ENCODE data around the gene PCDHB10.

DNA sequence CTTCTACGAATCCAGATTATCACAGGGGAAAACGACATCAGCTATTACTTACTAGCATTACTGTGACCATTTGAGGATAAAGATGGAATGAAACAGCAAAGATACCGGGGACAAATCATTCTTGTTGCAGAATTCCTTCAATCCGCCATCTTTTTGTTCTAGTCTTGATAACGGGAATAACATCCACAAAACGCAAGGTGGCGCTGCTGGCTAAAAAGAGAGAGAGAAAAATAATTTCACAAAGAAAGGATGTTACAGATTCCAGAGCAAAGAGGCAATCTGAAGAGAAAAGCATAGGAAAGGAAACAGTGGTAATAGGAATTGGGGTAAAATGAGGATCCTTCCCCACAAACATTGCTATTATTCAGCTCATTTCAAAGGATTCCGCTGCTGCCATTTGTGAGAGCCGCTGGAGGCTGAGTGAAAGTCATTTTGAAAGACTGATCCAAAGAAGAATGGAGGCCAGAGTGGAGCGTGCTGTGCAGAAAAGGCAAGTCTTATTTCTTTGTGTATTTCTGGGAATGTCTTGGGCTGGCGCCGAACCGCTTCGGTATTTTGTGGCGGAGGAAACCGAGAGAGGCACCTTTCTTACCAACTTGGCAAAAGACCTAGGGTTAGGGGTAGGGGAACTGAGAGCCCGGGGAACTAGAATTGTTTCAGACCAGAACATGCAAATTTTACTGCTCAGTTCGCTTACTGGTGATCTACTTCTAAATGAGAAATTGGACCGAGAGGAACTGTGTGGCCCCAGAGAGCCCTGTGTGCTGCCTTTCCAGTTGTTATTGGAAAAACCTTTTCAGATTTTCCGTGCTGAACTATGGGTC, 19.6 kb upstream of the PCDHB10 start, which contains the start of gene PCDHB7:
- TF ChIP-seq, protein P1, sequence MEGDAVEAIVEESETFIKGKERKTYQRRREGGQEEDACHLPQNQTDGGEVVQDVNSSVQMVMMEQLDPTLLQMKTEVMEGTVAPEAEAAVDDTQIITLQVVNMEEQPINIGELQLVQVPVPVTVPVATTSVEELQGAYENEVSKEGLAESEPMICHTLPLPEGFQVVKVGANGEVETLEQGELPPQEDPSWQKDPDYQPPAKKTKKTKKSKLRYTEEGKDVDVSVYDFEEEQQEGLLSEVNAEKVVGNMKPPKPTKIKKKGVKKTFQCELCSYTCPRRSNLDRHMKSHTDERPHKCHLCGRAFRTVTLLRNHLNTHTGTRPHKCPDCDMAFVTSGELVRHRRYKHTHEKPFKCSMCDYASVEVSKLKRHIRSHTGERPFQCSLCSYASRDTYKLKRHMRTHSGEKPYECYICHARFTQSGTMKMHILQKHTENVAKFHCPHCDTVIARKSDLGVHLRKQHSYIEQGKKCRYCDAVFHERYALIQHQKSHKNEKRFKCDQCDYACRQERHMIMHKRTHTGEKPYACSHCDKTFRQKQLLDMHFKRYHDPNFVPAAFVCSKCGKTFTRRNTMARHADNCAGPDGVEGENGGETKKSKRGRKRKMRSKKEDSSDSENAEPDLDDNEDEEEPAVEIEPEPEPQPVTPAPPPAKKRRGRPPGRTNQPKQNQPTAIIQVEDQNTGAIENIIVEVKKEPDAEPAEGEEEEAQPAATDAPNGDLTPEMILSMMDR (conservative IDR thresholded peaks at IDR 0.05; ENCODE audit: low read length), result peak; percentile 43
- no peak for TF ChIP-seq EZH2phosphoT487 (IDR thresholded peaks at IDR 0.05; ENCODE audit: borderline replicate concordance)
